GM12865 (cell line): ENCODE measurements around the gene UHRF1.

Experiments used
- DNase-seq: peaks from one replicate; pipeline ENCODE4 v3.0.0; 2010; ENCODE audit warnings: low read depth
- H3K4me3 ChIP-seq: 2 replicates; pipeline ENCODE4 v1.5.1; 2011; ENCODE audit warnings: mild to moderate bottlenecking, low read depth, low read length, control low read depth
- CTCF ChIP-seq: IDR thresholded peaks from 2 replicates; pipeline ENCODE4 v1.5.1; 2011; ENCODE audit warnings: low read length, control low read depth, low read depth, inconsistent platforms; ENCODE audit not compliant: insufficient read depth; ENCODE audit errors: missing control alignments

Gene UHRF1

GRCh38 chr19:4962085-4962619, 52.9 kb downstream of the UHRF1 start:
- H3K4me3 ChIP-seq: no peak overlapping the region
- no peak for TF ChIP-seq CTCF
- no peak for DNase-seq

GRCh38 chr19:4965061-4965460, 55.8 kb downstream of the UHRF1 start:
- no peak for TF ChIP-seq CTCF
- no peak for DNase-seq
- no peak overlapping the region for H3K4me3 ChIP-seq

- no peak for DNase-seq
- H3K4me3 ChIP-seq: no peak overlapping the region
- no peak for TF ChIP-seq CTCF
Measured at GRCh38 chr19:4966591-4966990, 57.3 kb downstream of the UHRF1 start.

- DNase-seq: no peak
- H3K4me3 ChIP-seq: peak overlapping the region; percentile 54
- TF ChIP-seq CTCF: no peak
Measured at GRCh38 chr19:4967738-4968461, 58.6 kb downstream of the UHRF1 start.

- H3K4me3 ChIP-seq: peak within 1 kb of the TSS; percentile 96
- DNase-seq: peak; percentile 100
- no peak for TF ChIP-seq CTCF
Measured at GRCh38 chr19:4968462-4969291, 59.4 kb downstream of the UHRF1 start, which contains the start of gene KDM4B. KDM4B (plus strand) TSS chr19:4969113; CDS start chr19:5032891, 63,778 bp downstream.

- DNase-seq: no peak
- no peak for TF ChIP-seq CTCF
- peak overlapping the region; percentile 96 for H3K4me3 ChIP-seq
Measured at GRCh38 chr19:4969292-4969771, 60.0 kb downstream of the UHRF1 start.
